Measurements from ENCODE around the gene RASSF9.

DNA sequence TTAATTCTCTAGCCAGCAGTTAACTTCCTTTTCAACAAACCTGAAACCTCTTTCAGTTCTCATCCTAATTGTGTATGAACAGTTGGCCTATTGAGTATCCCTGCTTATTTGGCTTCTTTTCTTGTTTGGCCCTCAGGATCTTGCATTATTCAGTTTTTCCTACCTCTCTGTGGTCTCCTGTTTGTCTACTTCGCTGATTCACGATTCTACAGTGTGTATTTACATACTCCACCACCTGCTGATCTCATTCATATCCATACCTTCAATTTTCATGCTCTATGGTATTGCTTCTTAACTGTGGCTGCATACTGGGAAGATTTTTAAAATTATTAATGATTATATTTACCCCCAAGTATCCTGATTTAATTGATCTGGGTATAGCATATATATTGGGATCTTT, 56.4 kb downstream of the RASSF9 start:
- TF ChIP-seq, protein P1, sequence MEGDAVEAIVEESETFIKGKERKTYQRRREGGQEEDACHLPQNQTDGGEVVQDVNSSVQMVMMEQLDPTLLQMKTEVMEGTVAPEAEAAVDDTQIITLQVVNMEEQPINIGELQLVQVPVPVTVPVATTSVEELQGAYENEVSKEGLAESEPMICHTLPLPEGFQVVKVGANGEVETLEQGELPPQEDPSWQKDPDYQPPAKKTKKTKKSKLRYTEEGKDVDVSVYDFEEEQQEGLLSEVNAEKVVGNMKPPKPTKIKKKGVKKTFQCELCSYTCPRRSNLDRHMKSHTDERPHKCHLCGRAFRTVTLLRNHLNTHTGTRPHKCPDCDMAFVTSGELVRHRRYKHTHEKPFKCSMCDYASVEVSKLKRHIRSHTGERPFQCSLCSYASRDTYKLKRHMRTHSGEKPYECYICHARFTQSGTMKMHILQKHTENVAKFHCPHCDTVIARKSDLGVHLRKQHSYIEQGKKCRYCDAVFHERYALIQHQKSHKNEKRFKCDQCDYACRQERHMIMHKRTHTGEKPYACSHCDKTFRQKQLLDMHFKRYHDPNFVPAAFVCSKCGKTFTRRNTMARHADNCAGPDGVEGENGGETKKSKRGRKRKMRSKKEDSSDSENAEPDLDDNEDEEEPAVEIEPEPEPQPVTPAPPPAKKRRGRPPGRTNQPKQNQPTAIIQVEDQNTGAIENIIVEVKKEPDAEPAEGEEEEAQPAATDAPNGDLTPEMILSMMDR (IDR thresholded peaks at IDR 0.05), result no peak
- TF ChIP-seq POLR2A (IDR thresholded peaks at IDR 0.05), result no peak
